Measurements from ENCODE around the gene LYPLAL1. TPM values are rescaled to one million over a fixed set of nuclear protein-coding genes. Genes with fewer than 3 reads are reported as not detected.

The LYPLAL1 gene
- 50.9 TPM for total RNA-seq
- polyA plus RNA-seq (ENCODE audit: insufficient read depth, low read depth, low replicate concordance), result 116 TPM
- long read RNA-seq, donor 1, transcript LYPLAL1-202 (5 exons, 1,898 nt), result major isoform, 8 of 12 reads
- long read RNA-seq, donor 1, partial matches to known transcripts, result 0 of 12 reads
- long read RNA-seq, donor 1, other reads (novel, unspliced or antisense), result 0 of 12 reads
- long read RNA-seq, donor 2, transcript LYPLAL1-203 (4 exons, 1,703 nt), result minor isoform, 6 of 22 reads
- long read RNA-seq, donor 2, transcript LYPLAL1-202 (5 exons, 1,898 nt), result major isoform, 8 of 22 reads
- long read RNA-seq, donor 2, partial matches to known transcripts, result 0 of 22 reads
- long read RNA-seq, donor 2, other reads (novel, unspliced or antisense), result 0 of 22 reads
- long read RNA-seq, donor 3, transcript LYPLAL1-202 (5 exons, 1,898 nt), result major isoform, 23 of 31 reads
- long read RNA-seq, donor 3, partial matches to known transcripts, result 0 of 31 reads
- long read RNA-seq, donor 3, other reads (novel, unspliced or antisense), result 0 of 31 reads
- long read RNA-seq, donor 4, transcript LYPLAL1-202 (5 exons, 1,898 nt), result major isoform, 10 of 13 reads
- long read RNA-seq, donor 4, partial matches to known transcripts, result 0 of 13 reads
- long read RNA-seq, donor 4, other reads (novel, unspliced or antisense), result 0 of 13 reads
- long read RNA-seq, donor 5, partial matches to known transcripts, result 0 of 5 reads
- long read RNA-seq, donor 5, other reads (novel, unspliced or antisense), result 0 of 5 reads
- long read RNA-seq, donor 6, transcript LYPLAL1-210 (2 exons, 642 nt), result minor isoform, 5 of 35 reads
- long read RNA-seq, donor 6, transcript LYPLAL1-202 (5 exons, 1,898 nt), result major isoform, 24 of 35 reads
- long read RNA-seq, donor 6, partial matches to known transcripts, result 0 of 35 reads
- long read RNA-seq, donor 6, other reads (novel, unspliced or antisense), result 0 of 35 reads
- long read RNA-seq, donor 7, transcript LYPLAL1-201 (5 exons, 1,819 nt), result minor isoform, 6 of 21 reads
- long read RNA-seq, donor 7, transcript LYPLAL1-202 (5 exons, 1,898 nt), result major isoform, 12 of 21 reads
- long read RNA-seq, donor 7, partial matches to known transcripts, result 0 of 21 reads
- long read RNA-seq, donor 7, other reads (novel, unspliced or antisense), result 0 of 21 reads
- long read RNA-seq, donor 8, transcript LYPLAL1-202 (5 exons, 1,898 nt), result major isoform, 6 of 15 reads
- long read RNA-seq, donor 8, transcript LYPLAL1-201 (5 exons, 1,819 nt), result minor isoform, 5 of 15 reads
- long read RNA-seq, donor 8, partial matches to known transcripts, result 0 of 15 reads
- long read RNA-seq, donor 8, other reads (novel, unspliced or antisense), result 0 of 15 reads
- long read RNA-seq, donor 9, transcript LYPLAL1-202 (5 exons, 1,898 nt), result major isoform, 9 of 15 reads
- long read RNA-seq, donor 9, partial matches to known transcripts, result 0 of 15 reads
- long read RNA-seq, donor 9, other reads (novel, unspliced or antisense), result 0 of 15 reads
- long read RNA-seq, donor 10, transcript LYPLAL1-202 (5 exons, 1,898 nt), result major isoform, 6 of 14 reads
- long read RNA-seq, donor 10, partial matches to known transcripts, result 0 of 14 reads
- long read RNA-seq, donor 10, other reads (novel, unspliced or antisense), result 0 of 14 reads

GRCh38 chr1:219173758-219174459, at the start of gene LYPLAL1:
LYPLAL1 (plus strand) TSS chr1:219173878; CDS start chr1:219173891, 13 bp downstream.
- H3K9me3 ChIP-seq (ENCODE audit: control insufficient read depth in 2 of 3, insufficient read depth in 1 of 3, low read length in 3 of 3), result no peaks in the 10 kb centered on the region
- no peak for TF ChIP-seq CTCF (IDR thresholded peaks at IDR 0.05; ENCODE audit: borderline replicate concordance, extremely low read depth, insufficient read depth)
- intact Hi-C loops (cut with DNase I), result no loop called here
- H3K36me3 ChIP-seq (ENCODE audit: control insufficient read depth in 2 of 3, insufficient read depth in 3 of 3, low read length in 3 of 3), result no peaks in the 10 kb centered on the region
- peaks cover 0 to 16% (median 3%) of the 10 kb centered on the region in 3 donors for H3K4me1 ChIP-seq (ENCODE audit: control insufficient read depth in 2 of 3, insufficient read depth in 2 of 3, low read depth in 1 of 3, low read length in 3 of 3)
- H3K9ac ChIP-seq (ENCODE audit: low read length in 3 of 3), result peak within 1 kb of the TSS; percentile 70 to 97 (median 90)
- peak within 1 kb of the TSS; percentile 97 for H3K27ac ChIP-seq (ENCODE audit: low read depth in 2 of 2, low read length in 2 of 2)
- no peak for FAIRE-seq
- H3K27me3 ChIP-seq (ENCODE audit: control insufficient read depth, insufficient read depth, low read length), result no peaks in the 10 kb centered on the region
- DNase-seq, result peak; percentile 90 to 97 (median 94)
- peak within 1 kb of the TSS; percentile 86 to 92 (median 92) for H3K4me3 ChIP-seq (ENCODE audit: low read length in 3 of 3)

- no peaks in the 10 kb centered on the region for H3K36me3 ChIP-seq (ENCODE audit: control insufficient read depth in 2 of 3, insufficient read depth in 3 of 3, low read length in 3 of 3)
- H3K9ac ChIP-seq (ENCODE audit: low read length in 3 of 3), result no peak overlapping the region
- H3K9me3 ChIP-seq (ENCODE audit: control insufficient read depth in 2 of 3, insufficient read depth in 1 of 3, low read length in 3 of 3), result no peaks in the 10 kb centered on the region
- no peak overlapping the region for H3K4me3 ChIP-seq (ENCODE audit: low read length in 3 of 3)
- TF ChIP-seq CTCF (IDR thresholded peaks at IDR 0.05; ENCODE audit: borderline replicate concordance, extremely low read depth, insufficient read depth), result no peak
- no peak for FAIRE-seq
- no peak overlapping the region for H3K27ac ChIP-seq (ENCODE audit: low read depth in 2 of 2, low read length in 2 of 2)
- DNase-seq, result no peak
- H3K4me1 ChIP-seq (ENCODE audit: control insufficient read depth in 2 of 3, insufficient read depth in 2 of 3, low read depth in 1 of 3, low read length in 3 of 3), result no peaks in the 10 kb centered on the region
- no peaks in the 10 kb centered on the region for H3K27me3 ChIP-seq (ENCODE audit: control insufficient read depth, insufficient read depth, low read length)
- intact Hi-C loops (cut with DNase I), result no loop called here
Observed at GRCh38 chr1:219124163-219124562, 49.5 kb upstream of the LYPLAL1 start.

GRCh38 chr1:219125342-219125741, 48.3 kb upstream of the LYPLAL1 start:
- FAIRE-seq, result no peak
- H3K27ac ChIP-seq (ENCODE audit: low read depth in 2 of 2, low read length in 2 of 2), result no peak overlapping the region
- H3K4me1 ChIP-seq (ENCODE audit: control insufficient read depth in 2 of 3, insufficient read depth in 2 of 3, low read depth in 1 of 3, low read length in 3 of 3), result no peaks in the 10 kb centered on the region
- intact Hi-C loops (cut with DNase I), result no loop called here
- no peaks in the 10 kb centered on the region for H3K9me3 ChIP-seq (ENCODE audit: control insufficient read depth in 2 of 3, insufficient read depth in 1 of 3, low read length in 3 of 3)
- DNase-seq, result no peak
- no peaks in the 10 kb centered on the region for H3K27me3 ChIP-seq (ENCODE audit: control insufficient read depth, insufficient read depth, low read length)
- TF ChIP-seq CTCF (IDR thresholded peaks at IDR 0.05; ENCODE audit: borderline replicate concordance, extremely low read depth, insufficient read depth), result no peak
- H3K4me3 ChIP-seq (ENCODE audit: low read length in 3 of 3), result no peak overlapping the region
- no peaks in the 10 kb centered on the region for H3K36me3 ChIP-seq (ENCODE audit: control insufficient read depth in 2 of 3, insufficient read depth in 3 of 3, low read length in 3 of 3)
- H3K9ac ChIP-seq (ENCODE audit: low read length in 3 of 3), result no peak overlapping the region

Measured in kidney (tissue), 22 donors.